H1 (cell line): ENCODE results near the gene KCTD3. TPM values are rescaled to one million over a fixed set of nuclear protein-coding genes. Genes with fewer than 3 reads are reported as not detected.
A peak's percentile ranks its signal among the peaks of the same experiment; 100 is the strongest.

Experiments
- CTCF ChIA-PET: fragments of 300-600 bp; sonication (Branson Sonifier 250); formaldehyde crosslinking; loops from one replicate; lab custom pipeline; 2021; ENCODE audit not compliant: partially characterized antibody; lab: Charles Lee
- POLR2A ChIA-PET: fragments of 300-600 bp; sonication (Branson Sonifier 250); formaldehyde crosslinking; loops from one replicate; lab custom pipeline; 2021; ENCODE audit warnings: inconsistent platforms; ENCODE audit not compliant: partially characterized antibody; lab: Charles Lee
- DNase-seq, 2 experiments: peaks; one replicate each; pipeline versions ENCODE4 v3.0.0 to v3.0.0-alpha.2; 2010 to 2022; ENCODE audit warnings: low spot score in 2 of 2, low read depth in 1 of 2, mixed read lengths in 1 of 2
- FAIRE-seq: peaks from 2 replicates; lab custom pipeline; 2011; peaks lifted over from hg19 to GRCh38; lab: Jason Lieb, UNC
- H2AFZ ChIP-seq: 2 replicates; pipeline ENCODE4 v1.8.1; 2012; ENCODE audit warnings: low read length, inconsistent platforms
- H2AK5ac ChIP-seq: 2 replicates; pipeline ENCODE4 v1.6.1; 2013; ENCODE audit warnings: low read depth, low read length
- H2BK120ac ChIP-seq: replicated peaks from 2 replicates; pipeline ENCODE3; 2013; ENCODE audit warnings: low read depth, low read length, inconsistent platforms
- H2BK12ac ChIP-seq: 2 replicates; pipeline ENCODE4 v1.6.1; 2013; ENCODE audit warnings: low read depth, low read length
- H2BK15ac ChIP-seq: 2 replicates; pipeline ENCODE4 v1.6.1; 2013; ENCODE audit warnings: low read length
- H2BK20ac ChIP-seq: 2 replicates; pipeline ENCODE4 v1.6.1; 2013; ENCODE audit warnings: low read length
- H2BK5ac ChIP-seq: 2 replicates; pipeline ENCODE4 v1.6.1; 2013; ENCODE audit warnings: low read depth, low read length
- H3K14ac ChIP-seq: 2 replicates; pipeline ENCODE4 v1.6.1; 2013; ENCODE audit warnings: inconsistent platforms; ENCODE audit not compliant: insufficient read length
- H3K18ac ChIP-seq: 2 replicates; pipeline ENCODE4 v1.6.1; 2013; ENCODE audit warnings: low read length; ENCODE audit errors: extremely low read depth
- H3K23ac ChIP-seq: 2 replicates; pipeline ENCODE4 v1.6.1; 2013; ENCODE audit warnings: inconsistent platforms; ENCODE audit not compliant: insufficient read length
- H3K23me2 ChIP-seq: 2 replicates; pipeline ENCODE4 v1.6.1; 2013; ENCODE audit warnings: low read depth, low read length
- H3K27ac ChIP-seq: 2 replicates; pipeline ENCODE4 v1.6.1; 2011; ENCODE audit warnings: low read depth, low read length, inconsistent platforms
- H3K27me3 ChIP-seq, 4 experiments: replicated peaks in 1 of 4; 1 replicate in 1 of 4; 2 replicates in 3 of 4; pipeline versions ENCODE4 v1.6.1 to v1.8.1; 2011 to 2013; ENCODE audit warnings: low read length in 3 of 4, mild to moderate bottlenecking in 3 of 4, inconsistent platforms in 2 of 4, mixed read lengths in 2 of 4, moderate library complexity in 1 of 4; ENCODE audit not compliant: control insufficient read depth in 3 of 4, insufficient read depth in 3 of 4; ENCODE audit errors: extremely low read depth in 1 of 4
- H3K36me3 ChIP-seq, 4 experiments: 2 replicates each; pipeline versions ENCODE4 v1.6.1 to v1.8.1; 2011 to 2013; ENCODE audit warnings: mild to moderate bottlenecking in 4 of 4, low read length in 3 of 4, moderate library complexity in 2 of 4, control low read depth in 1 of 4, inconsistent platforms in 1 of 4; ENCODE audit not compliant: insufficient read depth in 4 of 4, control insufficient read depth in 2 of 4
- H3K4ac ChIP-seq: replicated peaks from 2 replicates; pipeline ENCODE3; 2013; ENCODE audit warnings: low read length, low read depth, mixed read lengths, inconsistent platforms; ENCODE audit not compliant: insufficient read length
- H3K4me1 ChIP-seq, 4 experiments: replicated peaks in 1 of 4; 1 replicate in 1 of 4; 2 replicates in 3 of 4; pipeline versions ENCODE4 v1.6.1 to v1.8.1; 2011 to 2013; ENCODE audit warnings: low read length in 3 of 4, inconsistent platforms in 2 of 4, mixed read lengths in 1 of 4; ENCODE audit not compliant: insufficient read depth in 4 of 4, control insufficient read depth in 3 of 4
- H3K4me2 ChIP-seq, 2 experiments: 2 replicates each; pipeline versions ENCODE4 v1.6.1 to v1.8.1; 2011 to 2013; ENCODE audit warnings: low read depth in 2 of 2, low read length in 2 of 2, control low read depth in 1 of 2, inconsistent platforms in 1 of 2, mild to moderate bottlenecking in 1 of 2; ENCODE audit not compliant: insufficient read depth in 1 of 2
- H3K4me3 ChIP-seq, 4 experiments: fragments of 200-600, 300-600 bp in 1 of 4; sonication (generic), shearing (Covaris generic), sonication (Bioruptor Twin) in 1 of 4; 2 replicates each; pipeline versions ENCODE4 v1.5.1 to v1.8.1; 2011 to 2016; ENCODE audit warnings: low read length in 4 of 4, low read depth in 3 of 4, control low read depth in 2 of 4, inconsistent platforms in 2 of 4, mild to moderate bottlenecking in 2 of 4, mixed read lengths in 1 of 4, moderate library complexity in 1 of 4; ENCODE audit not compliant: insufficient read depth in 2 of 4; ENCODE audit errors: extremely low read depth in 1 of 4
- H3K56ac ChIP-seq: replicated peaks from 2 replicates; pipeline ENCODE3; 2013; ENCODE audit warnings: low read depth, mild to moderate bottlenecking, mixed read lengths, low read length, inconsistent platforms; ENCODE audit not compliant: insufficient read length
- H3K79me1 ChIP-seq: 2 replicates; pipeline ENCODE4 v1.6.1; 2013; ENCODE audit warnings: low read depth, low read length, control low read depth
- H3K79me2 ChIP-seq, 2 experiments: 2 replicates each; pipeline versions ENCODE4 v1.6.1 to v1.8.1; 2012 to 2013; ENCODE audit warnings: low read length in 2 of 2, mild to moderate bottlenecking in 2 of 2, inconsistent platforms in 1 of 2; ENCODE audit not compliant: insufficient read depth in 2 of 2, control insufficient read depth in 1 of 2
- H3K9ac ChIP-seq, 4 experiments: replicated peaks in 1 of 4; 1 replicate in 1 of 4; 2 replicates in 3 of 4; pipeline versions ENCODE4 v1.6.1 to v1.8.1; 2011 to 2013; ENCODE audit warnings: low read depth in 3 of 4, low read length in 3 of 4, control low read depth in 2 of 4, mild to moderate bottlenecking in 2 of 4, moderate library complexity in 2 of 4, inconsistent platforms in 1 of 4; ENCODE audit errors: extremely low read depth in 1 of 4
- H3K9me3 ChIP-seq, 2 experiments: 2 replicates each; pipeline versions ENCODE4 v1.6.1 to v1.8.1; 2012 to 2013; ENCODE audit warnings: mild to moderate bottlenecking in 2 of 2, moderate library complexity in 2 of 2, control low read depth in 1 of 2, inconsistent platforms in 1 of 2, low read depth in 1 of 2, low read length in 1 of 2, mixed read lengths in 1 of 2; ENCODE audit not compliant: insufficient read depth in 2 of 2
- H4K20me1 ChIP-seq, 2 experiments: replicated peaks in 1 of 2; 2 replicates each; pipeline versions ENCODE3 to v1.8.1; 2011 to 2013; ENCODE audit warnings: inconsistent platforms in 2 of 2, low read length in 2 of 2, mild to moderate bottlenecking in 1 of 2; ENCODE audit not compliant: insufficient read depth in 2 of 2, control insufficient read depth in 1 of 2
- H4K5ac ChIP-seq: 2 replicates; pipeline ENCODE4 v1.6.1; 2013; ENCODE audit warnings: low read length, low read depth, mixed read lengths, inconsistent platforms; ENCODE audit not compliant: insufficient read length
- H4K8ac ChIP-seq: 2 replicates; pipeline ENCODE4 v1.8.0; 2013; ENCODE audit warnings: mild to moderate bottlenecking, moderate library complexity, low read length, inconsistent platforms; ENCODE audit not compliant: insufficient read depth; ENCODE audit errors: extremely low read depth
- H4K91ac ChIP-seq: replicated peaks from 2 replicates; pipeline ENCODE3; 2013; ENCODE audit warnings: low read length, mixed read lengths, inconsistent platforms; ENCODE audit not compliant: insufficient read length
- BRCA1 ChIP-seq: IDR thresholded peaks from 2 replicates; pipeline ENCODE4 v1.6.1; 2012; ENCODE audit warnings: low read depth, low read length, improper control_type of control experiment
- JUN ChIP-seq: IDR thresholded peaks from 2 replicates; pipeline ENCODE4 v1.6.1; 2011; ENCODE audit warnings: low read depth, mild to moderate bottlenecking, improper control_type of control experiment, low read length
- WGBS, 2 experiments: shearing (Covaris generic) in 1 of 2; methylation state at CpG; one replicate each; pipeline versions ENCODE4 v1.1.6 to v1.1.7; 2013 to 2015; ENCODE audit warnings: low lambda C conversion rate in 2 of 2, mixed read lengths in 2 of 2, inconsistent platforms in 1 of 2, low coverage in 1 of 2, missing lambda C conversion rate in 1 of 2; ENCODE audit not compliant: insufficient replicate concordance in 2 of 2, insufficient coverage in 1 of 2, insufficient read length in 1 of 2; ENCODE audit errors: extremely low coverage in 1 of 2, missing lambda C conversion rate in 1 of 2; 5-methylcytosine and 5-hydroxymethylcytosine counted together
- polyA plus RNA-seq, 7 experiments: library from polyadenylated mRNA; depleted of rRNA in 3 of 7; stranded (reverse) in 5 of 7; unstranded in 2 of 7; fragments of >200 nt in 5 of 7; fragments of 200-250 nt in 2 of 7; gene quantifications; 1 replicate in 5 of 7; 2 replicates in 1 of 7; 4 replicates in 1 of 7; pipeline versions ENCODE4 v1.2.1 to v1.2.3, GENCODE V29; 2011 to 2013; ENCODE audit warnings: missing spikeins in 2 of 7, mixed read lengths in 2 of 7
- total RNA-seq: library from RNA; stranded (reverse); fragmentation: NEBNext Ultra II Directional; extraction: Animal tissue kit (Norgen Biotek cat#: 25700); gene quantifications from 2 replicates; pipeline ENCODE4 v1.2.1, GENCODE V29; 2021
- TF ChIP-seq, protein P1 (sequence below): IDR thresholded peaks from 2 replicates; pipeline ENCODE4 v1.6.1; 2012; ENCODE audit warnings: inconsistent platforms

Gene KCTD3
- total and polyA plus RNA-seq, 2 of the 8 experiments (the other 6 are each of a cell fraction or from before 2014, with no cell fraction given): 43.0 to 55.6 TPM

GRCh38 chr1:215650446-215651149 is 83.5 kb downstream of the KCTD3 start:
- POLR2A ChIA-PET: interaction anchor here (1.1 kb wide), 1 partner anchor 9 kb away, joined by 3 read pairs; no protein-coding TSS in a partner anchor
- TF ChIP-seq BRCA1 (no peak), JUN (no peak)
- TF ChIP-seq, protein P1, sequence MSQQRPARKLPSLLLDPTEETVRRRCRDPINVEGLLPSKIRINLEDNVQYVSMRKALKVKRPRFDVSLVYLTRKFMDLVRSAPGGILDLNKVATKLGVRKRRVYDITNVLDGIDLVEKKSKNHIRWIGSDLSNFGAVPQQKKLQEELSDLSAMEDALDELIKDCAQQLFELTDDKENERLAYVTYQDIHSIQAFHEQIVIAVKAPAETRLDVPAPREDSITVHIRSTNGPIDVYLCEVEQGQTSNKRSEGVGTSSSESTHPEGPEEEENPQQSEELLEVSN: no peak
- Histone ChIP-seq H3K4me3 (no peak overlapping the region), H2AK5ac (no peak overlapping the region), H2AFZ (no peak overlapping the region), H3K9me3 (no peaks in the 10 kb centered on the region), H2BK120ac (peak overlapping the region; percentile 12), H3K79me1 (no peaks in the 10 kb centered on the region), H3K14ac (no peak overlapping the region), H3K4ac (no peak overlapping the region), H3K79me2 (no peaks in the 10 kb centered on the region), H3K27ac (no peak overlapping the region), H3K4me2 (no peak overlapping the region; a peak in 1 of 4 replicates), H3K23me2 (no peaks in the 10 kb centered on the region), H3K9ac (no peak overlapping the region), H4K91ac (no peak overlapping the region), H3K23ac (no peak overlapping the region), H4K20me1 (no peaks in the 10 kb centered on the region), H2BK5ac (no peak overlapping the region; the same call in 1 of the 2 replicates), H2BK12ac (peak overlapping the region; percentile 39; the same call in 1 of the 2 replicates), H2BK15ac (no peak overlapping the region), H3K56ac (no peak overlapping the region), H3K4me1 (peaks cover 0 to 29% (median 11%) of the 10 kb centered on the region in 4 experiments; a peak in 5 of 7 replicates), H3K27me3 (no peaks in the 10 kb centered on the region), H2BK20ac (no peak overlapping the region), H4K8ac (no peak overlapping the region), H3K36me3 (no peaks in the 10 kb centered on the region), H4K5ac (no peak overlapping the region), H3K18ac (peak overlapping the region; percentile 5; the same call in 1 of the 2 replicates)
- whole genome bisulfite sequencing, 2 experiments: 56% methylated on average over 9 of the region's 9 CpGs; no CpG with 5 or more reads in 1 of the 2 experiments
- CTCF ChIA-PET: no interaction called here
- FAIRE-seq: no peak
- no peak for DNase-seq
